ENCODE measurements around the gene PCAT7. TPM values are rescaled to one million over a fixed set of nuclear protein-coding genes. Genes with fewer than 3 reads are reported as not detected.
"Not testable (repeated sequence)": the region's sequence is repeated elsewhere in the genome, so short reads cannot be mapped to it uniquely, and the experiment has no call there.

PCAT7 gene
- not detected for total RNA-seq

- H3K36me3 Mint-ChIP-seq: no peaks in the 10 kb centered on the region
- DNase-seq (ENCODE audit: low spot score) (no peak), ATAC-seq (peak; percentile 74 to 90)
- no peaks in the 10 kb centered on the region for H3K9me3 Mint-ChIP-seq
- no peaks in the 10 kb centered on the region for H3K4me1 Mint-ChIP-seq (ENCODE audit: low read depth in 2 of 2)
- no peak within 1 kb of the TSS for H3K4me3 Mint-ChIP-seq
- no peak within 1 kb of the TSS for H3K27ac Mint-ChIP-seq
- H3K27me3 Mint-ChIP-seq: peaks cover 16 to 18% of the 10 kb centered on the region in 2 donors
Observed at GRCh38 chr9:94554439-94555331, at the start of gene PCAT7. Gene PCAT7, plus strand, starts transcription at chr9:94555083.

- H3K36me3 Mint-ChIP-seq; H3K4me1 Mint-ChIP-seq (ENCODE audit: low read depth in 2 of 2); H3K27ac Mint-ChIP-seq; H3K4me3 Mint-ChIP-seq; ATAC-seq; H3K9me3 Mint-ChIP-seq; DNase-seq (ENCODE audit: low spot score): not testable (repeated sequence)
- peaks cover 18 to 41% of the 10 kb centered on the region in 2 donors for H3K27me3 Mint-ChIP-seq
Observed at GRCh38 chr9:94506370-94506769, 48.5 kb upstream of the PCAT7 start.

GRCh38 chr9:94507531-94508258 lies 47.2 kb upstream of the PCAT7 start:
- ATAC-seq (no peak), DNase-seq (ENCODE audit: low spot score) (no peak)
- Mint-ChIP-seq H3K4me3 (no peak overlapping the region), H3K27me3 (peaks cover 18 to 41% of the 10 kb centered on the region in 2 donors), H3K4me1 (ENCODE audit: low read depth in 2 of 2) (no peaks in the 10 kb centered on the region), H3K27ac (no peak overlapping the region), H3K9me3 (no peaks in the 10 kb centered on the region), H3K36me3 (no peaks in the 10 kb centered on the region)

- Mint-ChIP-seq H3K36me3 (no peaks in the 10 kb centered on the region), H3K27ac (no peak overlapping the region), H3K27me3 (peaks cover 10 to 23% of the 10 kb centered on the region in 2 donors), H3K9me3 (no peaks in the 10 kb centered on the region), H3K4me3 (no peak overlapping the region), H3K4me1 (ENCODE audit: low read depth in 2 of 2) (no peaks in the 10 kb centered on the region)
- DNase-seq (ENCODE audit: low spot score): no peak
- no peak for ATAC-seq
Observed at GRCh38 chr9:94511134-94511954, 43.5 kb upstream of the PCAT7 start.

- no peak for DNase-seq (ENCODE audit: low spot score)
- Mint-ChIP-seq H3K4me1 (ENCODE audit: low read depth in 2 of 2) (no peaks in the 10 kb centered on the region), H3K27ac (no peak overlapping the region), H3K27me3 (peaks cover 8 to 22% of the 10 kb centered on the region in 2 donors), H3K4me3 (no peak overlapping the region), H3K36me3 (no peaks in the 10 kb centered on the region), H3K9me3 (no peaks in the 10 kb centered on the region)
- ATAC-seq: no peak
Observed at GRCh38 chr9:94511955-94512265, 43.0 kb upstream of the PCAT7 start.

- Mint-ChIP-seq H3K27ac (no peak overlapping the region), H3K4me1 (ENCODE audit: low read depth in 2 of 2) (no peaks in the 10 kb centered on the region), H3K36me3 (no peaks in the 10 kb centered on the region), H3K27me3 (peaks cover 8% of the 10 kb centered on the region in 2 donors), H3K4me3 (no peak overlapping the region), H3K9me3 (no peaks in the 10 kb centered on the region)
- DNase-seq (ENCODE audit: low spot score): no peak
- no peak for ATAC-seq
Observed at GRCh38 chr9:94514722-94515121, 40.2 kb upstream of the PCAT7 start.

- Mint-ChIP-seq H3K4me3 (no peak overlapping the region), H3K9me3 (no peaks in the 10 kb centered on the region), H3K27ac (no peak overlapping the region), H3K27me3 (peaks cover 5 to 14% of the 10 kb centered on the region in 2 donors), H3K36me3 (no peaks in the 10 kb centered on the region), H3K4me1 (ENCODE audit: low read depth in 2 of 2) (no peaks in the 10 kb centered on the region)
- DNase-seq (ENCODE audit: low spot score) (no peak), ATAC-seq (no peak)
Observed at GRCh38 chr9:94517254-94517653, 37.6 kb upstream of the PCAT7 start.

- no peaks in the 10 kb centered on the region for H3K9me3 Mint-ChIP-seq
- H3K4me1 Mint-ChIP-seq (ENCODE audit: low read depth in 2 of 2): no peaks in the 10 kb centered on the region
- H3K4me3 Mint-ChIP-seq: no peak overlapping the region
- no peak for DNase-seq (ENCODE audit: low spot score)
- no peak overlapping the region for H3K27ac Mint-ChIP-seq
- peaks cover 11 to 20% of the 10 kb centered on the region in 2 donors for H3K27me3 Mint-ChIP-seq
- ATAC-seq: no peak
- no peaks in the 10 kb centered on the region for H3K36me3 Mint-ChIP-seq
Observed at GRCh38 chr9:94525396-94526035, 29.4 kb upstream of the PCAT7 start.

- ATAC-seq (no peak), DNase-seq (ENCODE audit: low spot score) (no peak)
- H3K4me3 Mint-ChIP-seq: no peak overlapping the region
- H3K27me3 Mint-ChIP-seq: peaks cover 10 to 23% of the 10 kb centered on the region in 2 donors
- no peak overlapping the region for H3K27ac Mint-ChIP-seq
- no peaks in the 10 kb centered on the region for H3K4me1 Mint-ChIP-seq (ENCODE audit: low read depth in 2 of 2)
- H3K36me3 Mint-ChIP-seq: no peaks in the 10 kb centered on the region
- no peaks in the 10 kb centered on the region for H3K9me3 Mint-ChIP-seq
Observed at GRCh38 chr9:94526271-94526670, 28.6 kb upstream of the PCAT7 start.

GRCh38 chr9:94526951-94527350 lies 27.9 kb upstream of the PCAT7 start:
- ATAC-seq (no peak), DNase-seq (ENCODE audit: low spot score) (no peak)
- peaks cover 13 to 26% of the 10 kb centered on the region in 2 donors for H3K27me3 Mint-ChIP-seq
- H3K4me3 Mint-ChIP-seq: no peak overlapping the region
- H3K36me3 Mint-ChIP-seq: no peaks in the 10 kb centered on the region
- H3K9me3 Mint-ChIP-seq: no peaks in the 10 kb centered on the region
- no peak overlapping the region for H3K27ac Mint-ChIP-seq
- H3K4me1 Mint-ChIP-seq (ENCODE audit: low read depth in 2 of 2): no peaks in the 10 kb centered on the region

- H3K27ac Mint-ChIP-seq: no peak overlapping the region
- H3K4me3 Mint-ChIP-seq: no peak overlapping the region
- H3K4me1 Mint-ChIP-seq (ENCODE audit: low read depth in 2 of 2): no peaks in the 10 kb centered on the region
- H3K36me3 Mint-ChIP-seq: no peaks in the 10 kb centered on the region
- H3K27me3 Mint-ChIP-seq: peaks cover 16 to 23% of the 10 kb centered on the region in 2 donors
- ATAC-seq (no peak), DNase-seq (ENCODE audit: low spot score) (no peak)
- H3K9me3 Mint-ChIP-seq: no peaks in the 10 kb centered on the region
Observed at GRCh38 chr9:94528886-94529285, 26.0 kb upstream of the PCAT7 start.

GRCh38 chr9:94533155-94533554 lies 21.7 kb upstream of the PCAT7 start:
- Mint-ChIP-seq H3K9me3 (no peaks in the 10 kb centered on the region), H3K27ac (no peak overlapping the region)

GRCh38 chr9:94533601-94534000 lies 21.3 kb upstream of the PCAT7 start:
- no peak overlapping the region for H3K27ac Mint-ChIP-seq
- no peak overlapping the region for H3K4me3 Mint-ChIP-seq
- H3K9me3 Mint-ChIP-seq: no peaks in the 10 kb centered on the region
- ATAC-seq (no peak), DNase-seq (ENCODE audit: low spot score) (no peak)
- H3K27me3 Mint-ChIP-seq: peaks cover 21 to 23% of the 10 kb centered on the region in 2 donors
- H3K36me3 Mint-ChIP-seq: no peaks in the 10 kb centered on the region
- no peaks in the 10 kb centered on the region for H3K4me1 Mint-ChIP-seq (ENCODE audit: low read depth in 2 of 2)

More at GRCh38 chr9:94533155-94533554, 21.7 kb upstream of the PCAT7 start:
- no peak for ATAC-seq
- H3K4me1 Mint-ChIP-seq (ENCODE audit: low read depth in 2 of 2): no peaks in the 10 kb centered on the region
- no peak overlapping the region for H3K4me3 Mint-ChIP-seq
- H3K27me3 Mint-ChIP-seq: peaks cover 21 to 23% of the 10 kb centered on the region in 2 donors
- DNase-seq (ENCODE audit: low spot score): no peak
- H3K36me3 Mint-ChIP-seq: no peaks in the 10 kb centered on the region
